Spleen (tissue), 11 donors: ENCODE data around the gene TTLL9. TPM values are rescaled to one million over a fixed set of nuclear protein-coding genes. Genes with fewer than 3 reads are reported as not detected.

Experiments used
- DNase-seq: peaks from one replicate; pipeline ENCODE4 v3.0.0-alpha.2; 2020
- H3K27ac ChIP-seq, 8 donors: fragments of 200-600 bp; sonication (generic) in 7 of 8; 1 replicate in 4 of 8; 2 replicates in 4 of 8; pipeline versions ENCODE4 v1.5.0 to v1.8.0; 2016 to 2021; ENCODE audit warnings: inconsistent platforms in 4 of 8, mild to moderate bottlenecking in 4 of 8, moderate library complexity in 1 of 8
- H3K27me3 ChIP-seq, 7 donors: fragments of 200-600 bp; sonication (generic) in 6 of 7; replicated peaks in 1 of 7; 1 replicate in 4 of 7; 2 replicates in 3 of 7; pipeline versions ENCODE4 v1.5.0 to v1.8.0; 2016 to 2021; ENCODE audit warnings: inconsistent platforms in 3 of 7, mild to moderate bottlenecking in 1 of 7
- H3K36me3 ChIP-seq, 6 donors: fragments of 200-600 bp; sonication (generic) in 5 of 6; 1 replicate in 4 of 6; 2 replicates in 2 of 6; pipeline versions ENCODE4 v1.5.0 to v1.8.0; 2016 to 2021; ENCODE audit warnings: inconsistent platforms in 2 of 6
- H3K4me1 ChIP-seq, 6 donors: fragments of 200-600 bp; sonication (generic) in 5 of 6; 1 replicate in 3 of 6; 2 replicates in 3 of 6; pipeline versions ENCODE4 v1.5.0 to v1.8.0; 2016 to 2021; ENCODE audit warnings: inconsistent platforms in 3 of 6
- H3K4me3 ChIP-seq, 8 donors: fragments of 200-600 bp; sonication (generic) in 7 of 8; 1 replicate in 4 of 8; 2 replicates in 4 of 8; pipeline versions ENCODE4 v1.5.0 to v1.8.0; 2016 to 2021; ENCODE audit warnings: inconsistent platforms in 4 of 8, mild to moderate bottlenecking in 4 of 8, moderate library complexity in 2 of 8
- H3K9me3 ChIP-seq, 8 donors: fragments of 200-600 bp; sonication (generic) in 7 of 8; 1 replicate in 4 of 8; 2 replicates in 4 of 8; pipeline versions ENCODE4 v1.5.0 to v1.8.0; 2016 to 2021; ENCODE audit warnings: inconsistent platforms in 4 of 8
- CTCF ChIP-seq, 11 experiments: fragments of 200-600 bp in 7 of 11; fragments of 450-650 bp in 4 of 11; sonication (generic) in 4 of 11; IDR thresholded peaks in 8 of 11; conservative IDR thresholded peaks in 3 of 11; 1 replicate in 7 of 11; 2 replicates in 4 of 11; pipeline versions ENCODE4 v1.4.0 to v1.8.0; 2016 to 2021; ENCODE audit warnings: antibody characterized with exemption in 11 of 11, inconsistent platforms in 4 of 11, mild to moderate bottlenecking in 1 of 11
- POLR2A ChIP-seq, 3 donors: fragments of 450-650 bp; IDR thresholded peaks; one replicate each; pipeline ENCODE4 v1.5.1; 2017; ENCODE audit warnings: antibody characterized with exemption in 3 of 3, mild to moderate bottlenecking in 1 of 3
- POLR2AphosphoS5 ChIP-seq, 3 donors: sonication (generic); formaldehyde crosslinking; IDR thresholded peaks; one replicate each; pipeline ENCODE4 v1.5.1; 2017; ENCODE audit warnings: antibody characterized with exemption in 3 of 3
- WGBS, 5 donors: extraction: QIAGEN DNeasy Blood & Tissue Kit in 3 of 5; methylation state at CpG; one replicate each; pipeline versions ENCODE4 v1.1.5 to v1.1.7; 2013 to 2018; 5-methylcytosine and 5-hydroxymethylcytosine counted together
- intact Hi-C: fragments of 100-400 bp; cut with DNase I; formaldehyde crosslinking; loops from one replicate; pipeline ENCODE4 v1.15.0; 2023; ENCODE audit warnings: low total_unique reads
- polyA plus RNA-seq, 3 donors: library from polyadenylated mRNA; stranded (reverse); fragments of 200-250 nt; gene quantifications; one replicate each; pipeline ENCODE4 v1.2.1, GENCODE V29; 2013
- total RNA-seq, 7 donors: library from RNA; depleted of rRNA in 3 of 7; stranded (reverse); fragments of >200 nt in 3 of 7; fragmentation: NEBNext Ultra II Directional in 4 of 7; extraction: Animal tissue kit (Norgen Biotek cat#: 25700) in 4 of 7; gene quantifications; one replicate each; pipeline versions ENCODE4 v1.1.0 to v1.2.1, GENCODE V29; 2016 to 2021
- donor health status: healthy with polysubstance abuse.
- donor health status: DM: no; HTN: no; CAD: no; lungs with moderate emphysema.
- donor health status: DM: no; HTN: no; CAD: no.
- donor health status: Bipolar disorder and iron deficiency.
- donor health status: healthy.
- donor health status: DM: no; HTN: no; CAD: no.
- donor health status: DM: yes; HTN: yes; CAD: no.

Gene TTLL9
- total and polyA plus RNA-seq, 10 donors: 0.22 to 0.79 (median 0.33) TPM

GRCh38 chr20:31861385-31862156 lies 8.9 kb upstream of the TTLL9 start:
- Histone ChIP-seq H3K27ac (no peak overlapping the region), H3K4me1 (peaks cover 13 to 33% (median 22%) of the 10 kb centered on the region in 6 donors), H3K36me3 (no peaks in the 10 kb centered on the region), H3K9me3 (no peaks in the 10 kb centered on the region), H3K4me3 (peak overlapping the region; percentile 37 to 79 (median 51)), H3K27me3 (peaks cover 0 to 35% (median 15%) of the 10 kb centered on the region in 7 donors)
- intact Hi-C loops: no loop called here
- 9 to 35% (median 13%) methylated on average over 17 to 58 of the region's 60 CpGs for WGBS, 5 donors
- peak in 2 of 3 donors; percentile 31 to 53 for TF ChIP-seq POLR2AphosphoS5 (IDR thresholded peaks at IDR 0.05)
- TF ChIP-seq CTCF (IDR thresholded peaks at IDR 0.05 in 8 of 11, conservative IDR thresholded peaks at IDR 0.05 in 3 of 11): no peak
- DNase-seq: peak; percentile 91

- H3K4me1 ChIP-seq: peaks cover 13 to 33% (median 22%) of the 10 kb centered on the region in 6 donors
- no peaks in the 10 kb centered on the region for H3K9me3 ChIP-seq
- H3K27me3 ChIP-seq: peaks cover 0 to 35% (median 15%) of the 10 kb centered on the region in 7 donors
- WGBS, 5 donors: 84 to 91% (median 85%) methylated on average over 5 of the region's 5 CpGs
- intact Hi-C loops: no loop called here
- no peak overlapping the region for H3K27ac ChIP-seq
- DNase-seq: no peak
- TF ChIP-seq CTCF (IDR thresholded peaks at IDR 0.05 in 8 of 11, conservative IDR thresholded peaks at IDR 0.05 in 3 of 11) (no peak), POLR2AphosphoS5 (IDR thresholded peaks at IDR 0.05) (no peak), POLR2A (IDR thresholded peaks at IDR 0.05) (no peak)
- H3K36me3 ChIP-seq: no peaks in the 10 kb centered on the region
- no peak overlapping the region for H3K4me3 ChIP-seq
These were observed 8.3 kb upstream of the TTLL9 start for GRCh38 chr20:31862157-31862470.

- intact Hi-C loops: no loop called here
- Histone ChIP-seq H3K9me3 (no peaks in the 10 kb centered on the region), H3K27ac (no peak overlapping the region), H3K27me3 (peaks cover 0 to 35% (median 15%) of the 10 kb centered on the region in 7 donors), H3K4me3 (no peak overlapping the region), H3K4me1 (peaks cover 13 to 33% (median 22%) of the 10 kb centered on the region in 6 donors), H3K36me3 (no peaks in the 10 kb centered on the region)
- no peak for TF ChIP-seq POLR2A (IDR thresholded peaks at IDR 0.05)
- TF ChIP-seq POLR2AphosphoS5 (IDR thresholded peaks at IDR 0.05): no peak
- TF ChIP-seq CTCF (IDR thresholded peaks at IDR 0.05 in 8 of 11, conservative IDR thresholded peaks at IDR 0.05 in 3 of 11): no peak
- DNase-seq: no peak
- 80 to 93% (median 84%) methylated on average over 8 of the region's 8 CpGs for WGBS, 5 donors
These were observed 7.9 kb upstream of the TTLL9 start for GRCh38 chr20:31862506-31862905.

- H3K36me3 ChIP-seq: no peaks in the 10 kb centered on the region
- DNase-seq: no peak
- peaks cover 0 to 36% (median 15%) of the 10 kb centered on the region in 7 donors for H3K27me3 ChIP-seq
- H3K4me1 ChIP-seq: peaks cover 13 to 28% (median 22%) of the 10 kb centered on the region in 6 donors
- WGBS, 5 donors: 77 to 85% (median 77%) methylated on average over 8 to 9 of the region's 9 CpGs
- no peak overlapping the region for H3K27ac ChIP-seq
- H3K9me3 ChIP-seq: no peaks in the 10 kb centered on the region
- no peak for TF ChIP-seq CTCF (IDR thresholded peaks at IDR 0.05 in 8 of 11, conservative IDR thresholded peaks at IDR 0.05 in 3 of 11)
- TF ChIP-seq POLR2AphosphoS5 (IDR thresholded peaks at IDR 0.05): no peak
- no peak for TF ChIP-seq POLR2A (IDR thresholded peaks at IDR 0.05)
- no peak overlapping the region for H3K4me3 ChIP-seq
- intact Hi-C loops: no loop called here
These were observed 6.9 kb upstream of the TTLL9 start for GRCh38 chr20:31863296-31864085.
